H4 (cell line): ENCODE data around the gene TAF10. TPM values are rescaled to one million over a fixed set of nuclear protein-coding genes. Genes with fewer than 3 reads are reported as not detected.

Source experiments
- DNase-seq: peaks from one replicate; pipeline ENCODE4 v3.0.0-alpha.2; 2015; ENCODE audit warnings: low spot score
- total RNA-seq: library from RNA; depleted of rRNA; stranded (reverse); fragments of >200 nt; shearing (Covaris generic); gene quantifications from 2 replicates; pipeline ENCODE4 v1.2.3, GENCODE V29; 2014

The TAF10 gene
- total RNA-seq, 1 experiment from 2014 or later = 142 TPM

DNA sequence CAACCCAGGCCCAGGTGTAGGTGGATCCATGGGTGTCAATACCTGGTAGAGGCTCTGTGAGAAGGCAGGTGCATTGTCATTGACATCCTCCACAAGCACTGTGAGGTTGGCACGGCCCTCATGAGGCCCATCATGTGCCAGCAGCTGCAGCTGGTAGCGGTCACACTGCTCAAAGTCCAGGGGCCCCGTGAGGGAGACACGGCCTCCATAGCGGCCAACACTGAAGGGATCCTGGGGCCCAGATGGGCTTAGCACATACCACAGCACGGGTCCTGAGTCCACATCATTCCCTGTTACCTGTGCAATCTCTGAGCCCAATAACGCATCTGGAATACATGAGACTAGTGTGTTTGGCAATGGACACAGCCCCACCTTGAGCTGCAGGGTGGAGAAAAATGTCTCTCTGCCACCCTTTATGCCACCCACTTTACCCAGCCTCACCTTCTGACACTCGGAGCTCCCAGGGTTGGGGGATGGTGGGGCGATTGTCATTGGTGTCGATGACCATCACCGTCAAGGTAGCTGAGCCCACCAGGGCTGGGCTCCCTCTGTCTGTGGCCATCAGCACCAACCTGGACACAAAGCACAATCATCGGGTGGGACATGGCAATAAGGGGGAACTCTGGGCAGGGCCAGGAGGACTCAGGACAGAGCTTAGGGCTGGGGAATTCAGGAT, 13.3 kb upstream of the TAF10 start:
- DNase-seq = no peak

- no peak for DNase-seq
Observed at GRCh38 chr11:6623391-6624363, 11.7 kb upstream of the TAF10 start.

DNA sequence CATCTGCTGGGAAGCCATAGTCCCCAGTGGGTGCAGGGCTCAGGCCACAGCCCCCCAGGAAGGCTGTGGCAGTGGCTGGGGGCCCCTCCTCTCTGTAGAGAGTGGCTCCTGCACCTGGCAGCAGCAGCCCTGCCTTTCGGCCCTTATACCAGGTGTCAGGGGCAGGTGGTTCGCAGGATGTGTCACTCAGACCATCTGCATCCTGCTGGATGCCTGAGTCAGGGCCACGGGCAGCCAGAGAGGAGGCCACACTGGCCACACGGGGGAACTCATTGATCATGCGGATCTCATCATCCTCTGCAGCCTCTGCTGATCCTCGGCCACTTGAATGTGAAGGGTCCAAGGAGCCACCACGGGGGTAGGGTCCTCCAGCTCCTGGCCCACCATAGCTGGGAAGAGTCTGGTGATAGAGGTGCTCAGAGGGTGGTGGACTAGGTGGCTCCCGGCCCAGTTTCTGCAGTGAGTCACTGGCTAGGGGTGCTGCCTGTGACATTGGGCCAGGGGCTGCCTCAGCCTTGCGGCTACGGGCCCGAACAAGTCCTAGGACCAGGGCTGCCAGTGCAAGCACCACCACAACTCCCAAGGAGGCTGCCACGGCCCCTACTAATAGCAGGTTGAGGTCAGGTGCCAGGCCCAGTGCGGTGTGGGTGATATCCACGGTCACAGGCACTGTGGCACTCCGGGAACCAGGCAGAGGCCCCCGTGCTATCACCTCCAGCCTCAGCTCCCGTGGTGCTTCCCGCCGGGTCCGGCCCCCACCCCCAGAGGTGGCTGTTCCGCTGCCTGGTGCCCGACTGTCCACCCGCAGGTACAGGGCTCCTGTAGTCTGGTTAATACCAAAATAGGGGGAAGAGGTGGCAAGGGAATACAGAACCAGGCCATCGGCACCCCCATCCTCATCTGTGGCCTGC, 10.5 kb upstream of the TAF10 start:
- no peak for DNase-seq

GRCh38 chr11:6621711-6622211, 9.7 kb upstream of the TAF10 start:
- DNase-seq = no peak

DNA sequence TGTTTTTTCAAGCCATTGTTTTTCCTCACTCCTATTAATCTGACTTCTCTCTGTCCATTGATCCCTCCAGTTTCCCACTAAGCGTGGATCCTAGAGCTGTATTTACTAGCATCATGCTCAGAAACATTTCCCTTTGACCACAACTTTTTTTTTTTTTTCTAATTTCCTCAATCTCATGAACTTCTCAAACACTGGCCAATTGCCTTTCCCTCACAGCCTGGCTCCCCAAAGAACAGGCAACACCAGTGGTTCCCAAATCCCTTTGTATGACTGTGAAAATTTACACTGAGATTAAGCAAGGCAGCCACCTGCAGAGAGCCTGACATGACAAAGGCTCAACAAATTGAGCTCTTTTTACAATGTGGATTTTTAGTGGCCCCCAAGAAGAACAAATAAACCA, 8.6 kb upstream of the TAF10 start:
- no peak for DNase-seq

DNA sequence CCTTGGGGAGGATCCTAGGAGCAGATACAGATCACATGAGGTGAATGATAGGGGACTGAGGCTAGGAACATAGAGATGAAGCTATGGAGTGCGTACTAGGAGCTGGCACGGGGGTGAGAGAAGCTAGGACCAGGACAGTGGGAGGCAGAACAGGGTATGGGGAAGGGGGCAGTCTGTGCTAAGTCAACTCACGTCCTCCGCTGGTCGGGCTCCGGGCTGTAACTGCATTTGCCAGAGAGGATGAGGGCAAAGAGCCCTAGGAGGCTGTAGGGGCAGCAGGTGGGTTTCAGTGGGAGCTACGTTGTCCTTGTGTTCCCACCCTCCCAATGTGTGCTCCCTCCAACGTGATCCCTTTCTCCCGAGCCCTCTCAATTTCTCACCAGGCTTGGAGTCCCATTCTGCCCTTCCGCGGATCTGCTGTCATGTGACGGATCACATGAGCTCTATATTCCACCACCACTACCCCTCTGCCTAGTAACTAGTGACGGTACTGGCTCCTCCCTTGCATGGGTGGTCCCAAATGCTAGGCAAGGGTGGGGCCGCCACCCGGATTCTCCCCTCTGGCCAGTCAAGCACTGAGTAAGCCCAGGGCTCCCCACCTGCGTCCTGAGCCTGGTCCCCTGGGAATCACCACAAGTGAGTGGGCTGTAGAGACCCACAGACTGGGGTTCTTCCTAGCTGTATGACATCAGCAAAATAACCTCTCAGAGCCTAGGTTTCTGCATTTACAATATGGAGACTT, 7.2 kb upstream of the TAF10 start, which contains the start of gene TPP1:
Gene TPP1, minus strand, starts transcription at position 419 of the 742 bp plus-strand sequence. Its CDS starts 22 bp downstream, at position 397.
- DNase-seq = peak; percentile 94

- peak; percentile 79 for DNase-seq
Observed at GRCh38 chr11:6618117-6619003, 6.3 kb upstream of the TAF10 start.

- DNase-seq = no peak
Observed at GRCh38 chr11:6617315-6617781, 5.3 kb upstream of the TAF10 start.

- DNase-seq = no peak
Observed at GRCh38 chr11:6616596-6617250, 4.7 kb upstream of the TAF10 start.

- no peak for DNase-seq
Observed at GRCh38 chr11:6615882-6616585, 4.0 kb upstream of the TAF10 start.

DNA sequence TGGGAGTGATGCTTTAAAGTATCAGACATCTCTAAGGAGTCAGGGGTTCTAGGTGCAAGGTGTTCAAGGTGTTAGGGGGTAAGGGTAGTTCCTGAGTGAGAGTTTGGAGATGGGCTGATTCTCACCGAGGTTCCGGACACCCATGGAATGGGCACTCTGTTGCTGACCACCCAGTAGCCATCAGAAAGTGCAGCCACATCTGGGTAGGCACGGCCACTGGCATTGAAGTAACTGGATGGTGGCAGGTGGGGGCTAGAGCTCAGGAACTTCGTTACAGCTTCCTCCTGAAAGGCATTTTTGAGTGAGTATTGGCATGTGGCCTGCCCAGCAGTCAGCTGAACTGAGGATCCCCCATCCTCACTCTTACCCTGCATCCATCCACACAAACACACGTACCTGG, 3.0 kb upstream of the TAF10 start:
- DNase-seq = no peak

DNA sequence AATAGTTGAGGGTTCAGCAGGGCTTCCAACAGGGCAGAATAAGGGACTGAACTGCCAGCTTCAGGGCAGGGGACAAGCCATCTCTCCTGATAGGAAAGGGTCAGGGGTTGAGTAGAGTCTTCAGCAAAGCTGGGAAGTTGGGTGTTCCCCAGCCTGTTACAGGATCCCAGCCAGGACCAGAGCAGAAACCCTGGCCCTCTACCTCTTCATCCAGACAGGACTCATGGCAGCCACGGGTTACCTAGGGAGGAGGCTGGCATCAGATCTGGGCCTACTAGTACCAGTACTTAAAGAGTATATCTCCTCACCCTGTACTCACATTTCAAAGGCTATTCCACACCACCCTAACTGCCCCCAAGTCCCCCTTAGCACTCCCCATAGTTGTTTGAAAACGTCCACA, 2.4 kb upstream of the TAF10 start:
- no peak for DNase-seq

- DNase-seq = no peak
Observed at GRCh38 chr11:6613496-6613895, 1.5 kb upstream of the TAF10 start.

DNA sequence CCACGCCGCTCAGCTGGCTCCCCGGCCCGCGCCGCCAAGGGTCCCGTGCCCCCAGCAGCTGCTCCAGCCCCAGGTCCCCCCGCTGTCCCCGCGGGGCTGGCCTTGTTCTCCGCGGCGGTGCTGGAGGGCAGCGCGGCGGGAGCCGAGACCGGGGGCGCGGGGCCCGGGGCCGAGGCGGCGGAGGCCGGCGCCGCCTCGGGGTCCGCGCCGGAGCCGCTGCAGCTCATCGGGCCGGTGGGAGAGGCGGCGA, 128 bp downstream of the TAF10 start:
- DNase-seq = no peak

DNA sequence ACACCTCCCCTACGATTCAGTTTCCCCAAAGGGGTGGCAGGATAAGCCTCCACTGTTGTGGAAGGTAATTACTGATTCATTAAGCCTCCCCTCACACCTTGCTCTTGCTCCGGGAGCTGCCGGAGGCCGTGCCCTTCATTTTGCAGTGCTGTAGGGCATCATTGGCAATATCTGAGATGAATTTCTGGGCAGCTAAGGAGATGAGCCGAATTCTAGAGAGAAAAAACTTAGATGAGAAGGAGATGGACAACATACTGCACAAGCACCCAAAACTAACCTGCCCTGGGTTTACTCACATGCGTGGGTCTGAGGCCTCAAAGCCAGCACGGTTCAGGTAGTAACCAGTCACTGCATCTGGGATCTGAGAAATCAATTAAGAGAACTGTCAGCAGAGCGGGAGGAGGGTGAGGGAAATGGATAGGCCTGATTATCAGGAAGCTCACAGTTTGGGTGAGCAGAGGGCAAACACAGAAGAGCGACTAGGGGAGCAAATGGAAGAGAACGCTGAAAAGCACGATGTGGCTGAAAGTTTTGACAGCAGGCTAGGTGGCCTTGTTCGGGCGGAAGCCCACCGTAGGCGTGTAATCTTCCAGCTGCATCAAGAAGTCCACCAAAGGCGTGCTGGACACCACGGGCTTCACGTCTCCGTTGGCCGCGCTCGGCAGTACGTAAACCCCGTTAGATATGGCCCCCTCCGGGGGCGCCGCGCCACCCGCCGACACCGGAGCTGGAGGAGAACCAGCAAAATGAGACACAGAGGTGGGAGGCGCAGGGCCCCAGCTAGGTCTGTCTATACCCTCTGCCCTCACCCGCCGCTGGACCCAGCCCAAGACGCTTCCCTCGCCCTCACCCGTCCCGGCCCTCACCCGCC, 689 bp downstream of the TAF10 start:
- no peak for DNase-seq

DNA sequence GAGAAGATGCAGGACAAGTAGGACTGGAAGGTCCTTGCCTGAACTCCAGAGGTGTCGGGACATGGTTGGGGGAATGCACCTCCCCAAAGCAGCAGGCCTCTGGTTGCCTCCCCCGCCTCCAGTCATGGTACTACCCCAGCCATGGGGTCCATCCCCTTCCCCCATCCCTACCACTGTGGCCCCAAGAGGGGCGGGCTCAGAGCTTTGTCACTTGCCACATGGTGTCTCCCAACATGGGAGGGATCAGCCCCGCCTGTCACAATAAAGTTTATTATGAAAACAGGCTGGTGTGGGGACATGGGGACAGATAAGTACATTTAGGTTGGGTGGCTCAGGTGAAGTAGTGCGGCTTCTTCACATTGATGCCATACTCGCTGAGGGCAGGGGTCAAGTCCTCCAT, 1.4 kb downstream of the TAF10 start:
- DNase-seq = no peak

DNA sequence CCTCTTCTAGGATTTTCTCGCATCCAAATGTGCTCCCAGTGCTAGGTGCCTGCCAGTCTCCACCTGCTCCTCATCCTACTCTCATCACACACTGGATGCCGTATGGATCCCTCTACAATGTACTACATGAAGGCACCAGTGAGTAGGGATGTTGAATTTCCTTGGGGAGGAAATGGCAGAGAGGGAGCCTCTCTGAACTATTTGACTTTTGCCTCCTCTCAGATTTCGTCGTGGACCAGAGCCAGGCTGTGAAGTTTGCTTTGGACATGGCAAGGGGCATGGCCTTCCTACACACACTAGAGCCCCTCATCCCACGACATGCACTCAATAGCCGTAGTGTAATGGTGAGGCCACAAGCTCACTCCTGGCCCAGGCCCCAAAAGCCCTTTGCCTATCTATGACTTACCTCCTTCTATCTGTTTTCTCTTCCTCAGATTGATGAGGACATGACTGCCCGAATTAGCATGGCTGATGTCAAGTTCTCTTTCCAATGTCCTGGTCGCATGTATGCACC, 2.5 kb downstream of the TAF10 start:
- DNase-seq = no peak
